Fibroblast of skin of scalp (primary cell): ENCODE results near the gene SLC17A8. TPM values are rescaled to one million over a fixed set of nuclear protein-coding genes. Genes with fewer than 3 reads are reported as not detected.
"Not testable (repeated sequence)": the region's sequence is repeated elsewhere in the genome, so short reads cannot be mapped to it uniquely, and the experiment has no call there.

ENCODE experiments used
- DNase-seq: peaks from one replicate; pipeline ENCODE4 v3.0.0-alpha.2; 2013
- polyA plus RNA-seq, 2 experiments: library from polyadenylated mRNA; unstranded; fragments of 120-200 nt; gene quantifications; one replicate each; pipeline ENCODE4 v1.2.1, GENCODE V29; 2013; ENCODE audit not compliant: insufficient read length in 2 of 2

SLC17A8 gene
- not detected for polyA plus RNA-seq (2013, experiment 1 of 2; ENCODE audit: insufficient read length)
- not detected for polyA plus RNA-seq (2013, experiment 2 of 2; ENCODE audit: insufficient read length)

DNA sequence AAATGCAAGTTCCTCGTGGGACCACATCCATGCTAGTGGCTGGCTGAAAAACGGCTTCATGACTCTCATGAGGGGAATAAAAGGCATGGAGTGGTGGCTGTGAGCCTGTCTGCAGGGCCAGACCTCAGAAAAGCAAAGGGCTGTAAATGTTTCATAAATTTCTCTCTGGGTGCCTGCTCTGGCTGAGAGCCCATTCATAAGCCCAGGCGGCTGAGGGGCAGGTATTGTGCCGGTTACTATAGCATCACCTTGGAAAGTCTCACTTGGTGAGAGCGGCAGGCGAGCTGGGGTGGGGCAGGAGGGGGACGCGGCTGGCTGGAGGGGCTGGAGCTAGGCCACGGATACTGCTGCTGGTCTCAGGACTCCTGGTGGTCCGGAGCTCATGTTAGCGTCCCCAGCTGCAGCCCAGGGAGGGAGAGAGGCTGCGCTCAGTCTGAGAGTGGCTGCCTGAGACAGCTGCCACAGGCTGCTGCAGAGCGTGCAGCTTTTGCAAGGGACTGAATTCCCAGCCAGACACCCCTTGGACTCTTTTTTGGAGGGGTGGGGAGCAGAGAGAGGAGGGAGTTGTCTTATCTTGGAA, at the start of gene SLC17A8:
SLC17A8 (plus strand) TSS at position 431 of the 580 bp plus-strand sequence. CDS start 318 bp downstream, outside the sequence.
- DNase-seq: no peak

DNA sequence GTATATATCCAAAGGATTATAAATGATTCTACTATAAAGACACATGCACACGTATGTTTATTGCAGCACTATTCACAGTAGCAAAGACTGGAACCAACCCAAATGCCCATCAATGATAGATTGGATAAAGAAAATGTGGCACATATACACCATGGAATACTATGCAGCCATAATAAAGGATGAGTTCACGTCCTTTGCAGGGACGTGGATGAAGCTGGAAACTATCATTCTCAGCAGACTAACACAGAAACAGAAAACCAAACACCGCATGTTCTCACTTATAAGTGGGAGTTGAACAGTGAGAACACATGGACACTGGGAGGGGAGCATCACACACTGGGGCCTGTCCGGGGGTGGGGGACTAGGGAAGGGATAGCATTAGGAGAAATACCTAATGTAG, 48.7 kb upstream of the SLC17A8 start:
- DNase-seq: not testable (repeated sequence)

DNA sequence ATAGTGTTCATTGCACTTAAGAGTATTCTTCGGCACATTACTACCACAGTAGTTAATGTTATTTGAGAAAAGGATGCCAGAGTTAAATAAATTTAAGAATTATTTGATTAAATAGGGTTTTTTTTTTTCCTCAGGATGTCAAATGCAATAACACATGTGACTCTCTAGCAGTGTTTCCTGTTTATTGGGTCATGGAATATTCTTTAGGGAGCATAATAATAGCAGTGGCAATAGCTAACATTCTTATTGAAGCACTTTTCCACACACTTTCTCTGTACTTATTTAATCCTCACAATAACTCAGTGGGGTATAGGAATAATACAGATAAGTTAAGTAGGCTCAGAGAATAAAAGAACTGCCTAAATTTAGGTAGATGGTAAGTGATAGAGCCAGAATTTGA, 45.6 kb upstream of the SLC17A8 start:
- DNase-seq: no peak

DNA sequence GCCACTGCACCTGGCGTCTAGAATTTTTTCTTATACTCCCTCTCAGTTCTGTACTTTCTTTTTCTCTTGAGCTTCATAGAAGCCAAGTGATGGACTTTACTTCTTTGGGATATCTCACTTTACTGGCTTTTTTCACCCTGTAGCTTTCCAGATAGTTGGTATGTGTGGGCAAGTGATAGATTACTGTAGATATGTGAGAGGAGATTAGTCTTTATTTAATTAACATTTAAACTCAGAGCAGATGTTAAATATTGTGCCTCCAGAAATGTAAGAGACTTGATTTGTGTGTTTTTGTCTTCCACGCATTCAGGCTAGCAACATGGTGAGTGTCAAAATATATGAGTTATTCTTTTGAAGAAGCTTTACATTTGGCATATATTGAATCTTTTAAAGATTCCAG, 39.5 kb upstream of the SLC17A8 start:
- DNase-seq: no peak

DNA sequence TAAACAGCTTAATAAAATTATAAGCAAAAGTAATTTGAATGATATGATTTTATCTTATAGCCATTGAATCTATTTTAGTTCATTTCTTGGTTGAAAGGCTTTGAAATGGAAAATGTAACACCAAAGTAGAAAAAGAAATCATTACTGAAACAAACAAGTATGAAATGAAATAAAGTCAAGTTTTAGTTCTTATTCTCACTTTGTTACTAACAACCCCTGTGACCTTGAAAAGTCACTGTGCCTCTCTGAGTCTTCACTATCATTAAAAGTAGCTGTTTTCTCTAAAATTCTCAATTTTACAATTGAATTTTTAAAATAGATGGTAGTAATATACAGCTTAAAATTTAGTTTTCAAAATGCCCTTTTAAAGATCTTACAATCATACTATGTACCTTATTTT, 32.4 kb upstream of the SLC17A8 start:
- DNase-seq: no peak

DNA sequence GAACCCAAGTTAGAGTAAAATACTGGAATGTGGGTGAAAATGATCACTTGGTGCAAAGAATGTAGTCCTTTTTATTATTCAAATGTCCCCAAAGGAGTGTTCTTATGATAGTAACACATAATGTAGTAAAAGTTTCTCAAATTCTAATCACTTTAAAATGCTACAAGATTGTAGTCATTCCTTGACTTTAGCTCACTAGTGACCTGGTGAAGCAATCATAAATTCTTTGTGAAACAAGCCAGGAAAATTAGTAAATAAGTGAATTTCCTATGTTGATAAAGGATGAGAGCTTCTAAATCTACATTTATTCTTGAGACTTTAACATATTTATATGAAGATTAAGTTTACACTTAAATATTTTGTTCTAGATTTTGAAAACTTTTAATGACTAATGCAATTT, 30.7 kb upstream of the SLC17A8 start:
- DNase-seq: no peak

DNA sequence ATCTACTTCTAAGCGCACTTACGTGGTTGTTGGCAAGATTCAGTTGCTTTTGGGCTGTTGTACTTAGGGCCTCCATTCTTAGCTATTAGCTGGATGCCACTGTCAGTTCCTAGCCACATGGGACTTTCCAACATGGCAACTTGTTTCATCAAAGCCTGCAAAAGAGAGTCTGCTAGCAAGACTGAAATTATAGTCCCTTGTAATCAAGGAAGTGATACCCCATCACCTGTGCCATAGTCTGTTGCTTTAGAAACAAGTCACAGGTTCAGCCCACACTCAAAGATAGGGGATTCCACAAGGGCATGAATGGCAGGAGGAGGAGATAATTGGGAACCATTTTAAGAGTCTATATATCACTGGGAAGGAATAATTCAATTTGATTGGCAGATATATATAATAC, 27.1 kb upstream of the SLC17A8 start:
- no peak for DNase-seq

DNA sequence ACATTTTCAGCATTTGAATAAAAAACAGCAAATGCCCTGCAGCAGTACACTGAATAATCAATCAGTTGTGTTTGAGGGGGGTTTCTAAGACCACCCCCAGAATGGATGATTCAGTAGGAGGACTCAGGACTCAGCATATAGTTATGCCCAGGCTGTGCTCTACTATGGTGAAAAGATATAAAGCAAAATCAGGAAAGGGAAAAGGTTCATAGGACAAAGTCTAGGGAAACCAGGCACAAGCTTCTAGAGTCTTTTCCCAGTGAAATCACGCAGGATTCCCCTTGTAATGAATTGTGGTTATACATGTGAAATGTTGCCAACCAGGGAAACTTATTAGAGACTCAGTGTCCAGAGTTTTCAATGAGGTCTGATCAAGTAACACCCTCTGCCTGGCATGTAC, 25.0 kb upstream of the SLC17A8 start:
- no peak for DNase-seq

DNA sequence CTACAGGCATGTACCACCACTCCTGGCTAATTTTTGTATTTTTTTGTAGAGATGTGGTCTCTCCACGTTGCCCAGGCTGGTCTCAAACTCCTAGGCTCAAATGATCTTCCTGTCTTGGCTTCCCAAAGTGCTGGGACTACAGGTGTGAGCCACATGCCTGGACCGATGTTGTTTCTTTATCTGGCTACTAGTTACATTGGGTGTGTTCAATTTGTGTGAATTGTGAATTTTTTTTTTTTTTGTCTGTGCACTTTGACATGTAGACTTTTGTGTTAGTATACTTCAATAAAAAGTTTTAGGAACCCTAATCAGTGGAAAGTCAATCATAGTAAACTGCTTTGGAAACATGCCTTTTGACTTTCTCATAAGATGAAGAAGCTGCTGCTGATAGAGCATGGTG, 24.0 kb upstream of the SLC17A8 start:
- no peak for DNase-seq

DNA sequence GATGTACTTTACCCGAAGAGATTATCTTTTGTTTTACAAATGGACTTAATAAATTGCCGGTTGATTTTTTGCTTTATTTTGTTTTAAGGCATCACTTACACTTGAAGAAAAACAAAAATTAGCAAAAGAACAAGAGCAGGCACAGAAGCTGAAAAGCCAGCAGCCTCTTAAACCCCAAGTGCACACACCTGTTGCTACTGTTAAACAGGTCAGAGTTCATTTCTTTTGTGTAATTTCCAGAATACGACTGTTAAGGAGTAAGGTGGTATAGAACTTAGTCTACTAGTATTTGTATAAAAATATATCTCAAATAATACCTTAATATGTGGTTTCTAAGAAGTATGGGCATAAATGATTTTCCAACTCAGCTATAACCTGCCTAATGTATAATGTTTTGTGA, 19.6 kb upstream of the SLC17A8 start:
- no peak for DNase-seq

DNA sequence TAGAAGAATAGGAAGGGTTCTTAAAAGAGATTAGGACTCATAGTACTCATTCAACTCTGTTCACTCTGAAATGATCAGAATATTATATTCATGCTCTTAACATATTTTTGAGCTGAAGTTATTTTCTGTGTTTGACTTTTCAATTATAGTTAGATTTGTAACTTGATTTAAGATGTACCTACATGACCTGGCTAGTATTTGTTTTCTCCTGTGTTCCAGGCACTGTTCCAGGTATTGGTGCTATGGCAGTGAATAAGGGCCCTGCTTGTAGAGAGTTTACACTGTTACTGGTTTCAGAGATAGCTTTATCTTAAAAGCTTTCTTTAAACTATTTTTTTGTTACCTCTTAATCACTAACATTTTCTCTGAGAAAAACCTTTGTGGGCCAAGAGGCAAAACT, 19.1 kb upstream of the SLC17A8 start:
- DNase-seq: no peak

DNA sequence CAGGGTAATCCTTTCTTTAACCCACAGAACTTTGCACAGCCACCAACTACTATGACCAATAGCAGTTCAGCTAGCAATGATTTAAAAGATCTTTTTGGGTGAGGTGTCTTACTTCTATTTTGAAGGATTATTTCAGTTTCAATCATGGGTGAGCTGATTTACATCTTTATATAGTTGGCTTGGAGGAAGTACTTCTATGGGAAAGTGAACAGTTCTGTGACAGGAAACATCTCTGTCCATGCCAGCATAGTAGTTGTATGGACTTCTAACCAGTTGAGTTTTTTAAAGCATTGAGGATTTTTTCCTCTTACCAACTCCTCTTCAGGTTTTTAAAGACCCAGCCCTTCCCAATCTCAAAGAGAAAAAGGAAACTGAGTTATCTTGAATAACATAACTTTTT, 17.8 kb upstream of the SLC17A8 start:
- DNase-seq: no peak

DNA sequence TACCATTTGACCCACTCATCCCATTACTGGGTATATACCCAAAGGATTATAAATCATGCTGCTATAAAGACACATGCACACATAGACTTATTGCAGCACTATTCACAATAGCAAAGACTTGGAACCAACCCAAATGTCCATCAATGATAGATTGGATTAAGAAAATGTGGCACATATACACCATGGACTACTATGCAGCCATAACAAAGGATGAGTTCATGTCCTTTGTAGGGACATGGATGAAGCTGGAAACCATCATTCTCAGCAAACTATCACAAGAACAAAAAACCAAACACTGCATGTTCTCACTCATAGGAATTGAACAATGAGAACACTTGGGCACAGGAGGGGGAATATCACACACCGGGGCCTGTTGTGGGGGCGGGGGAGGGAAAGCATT, 14.0 kb upstream of the SLC17A8 start:
- DNase-seq: not testable (repeated sequence)

DNA sequence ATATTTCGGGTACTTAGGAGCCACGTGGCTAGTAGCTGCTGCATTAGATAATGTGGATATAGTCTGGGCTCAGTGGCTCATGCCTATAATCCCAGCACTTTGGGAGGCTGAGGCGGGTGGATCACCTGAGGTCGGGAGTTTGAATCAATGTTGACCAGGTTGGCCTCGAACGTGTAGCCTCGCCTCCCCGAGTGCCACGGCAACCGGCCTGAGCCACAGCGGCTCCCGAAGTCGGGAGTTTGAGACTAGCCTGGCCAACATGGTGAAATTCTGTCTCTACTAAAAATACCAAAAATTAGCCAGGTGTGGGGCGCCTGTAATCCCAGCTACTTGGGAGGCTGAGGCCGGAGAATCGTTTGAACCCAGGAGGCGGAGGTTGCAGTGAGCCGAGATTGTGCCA, 12.5 kb upstream of the SLC17A8 start:
- DNase-seq: not testable (repeated sequence)

DNA sequence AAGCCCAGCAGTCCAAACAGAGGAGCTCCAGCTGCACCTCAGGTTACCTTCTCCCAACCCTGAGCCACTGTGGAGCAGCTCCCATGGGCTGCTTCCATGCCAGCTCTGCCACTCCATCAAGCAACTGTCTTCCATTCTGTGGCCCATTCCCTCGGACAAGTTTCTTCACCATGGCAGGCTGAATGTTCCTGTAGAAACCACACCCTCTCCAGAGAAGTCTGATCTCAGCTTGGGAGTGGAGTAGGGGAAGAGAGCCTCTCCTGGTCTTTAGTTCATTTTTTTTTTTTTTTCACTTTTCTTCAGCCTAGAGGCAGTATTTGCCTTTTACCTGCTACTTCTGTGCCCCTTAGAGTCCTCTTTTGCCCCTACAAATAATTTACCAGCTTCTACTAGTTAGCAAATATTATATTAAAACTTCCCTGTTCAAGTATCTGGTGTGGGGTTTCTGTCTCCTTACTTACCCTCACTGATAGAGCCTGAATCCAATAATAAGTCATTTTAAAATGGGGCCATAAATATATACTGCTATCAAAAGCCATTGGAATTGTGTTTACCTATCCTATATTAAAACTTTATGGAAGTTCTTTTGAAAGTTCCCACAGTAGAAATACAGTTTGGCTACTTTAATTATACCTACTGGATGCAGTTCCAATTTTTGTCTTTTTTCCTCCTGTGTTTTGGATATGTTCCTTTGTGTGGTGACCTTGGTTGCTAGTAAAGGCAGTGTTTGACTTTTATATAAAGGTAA, 11.7 kb upstream of the SLC17A8 start:
- no peak for DNase-seq

DNA sequence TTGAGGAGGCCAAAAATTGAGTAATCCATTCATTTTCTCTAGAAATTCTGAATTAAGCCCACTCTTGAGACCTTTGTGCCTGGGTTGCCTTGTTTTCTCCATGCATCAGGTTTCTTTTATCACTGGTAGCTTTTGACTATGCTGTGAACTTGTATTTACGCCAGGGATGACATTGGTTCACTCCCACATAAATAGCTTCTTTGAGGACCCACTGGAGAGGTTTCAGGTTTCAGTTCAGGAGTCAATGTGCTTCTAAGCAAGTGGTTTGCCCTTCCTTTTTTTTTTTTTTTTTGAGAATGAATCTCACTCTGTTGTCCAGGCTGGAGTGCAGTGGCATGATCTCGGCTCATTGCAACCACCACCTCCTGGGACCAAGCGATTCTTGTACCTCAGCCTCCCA, 10.2 kb upstream of the SLC17A8 start:
- DNase-seq: no peak

DNA sequence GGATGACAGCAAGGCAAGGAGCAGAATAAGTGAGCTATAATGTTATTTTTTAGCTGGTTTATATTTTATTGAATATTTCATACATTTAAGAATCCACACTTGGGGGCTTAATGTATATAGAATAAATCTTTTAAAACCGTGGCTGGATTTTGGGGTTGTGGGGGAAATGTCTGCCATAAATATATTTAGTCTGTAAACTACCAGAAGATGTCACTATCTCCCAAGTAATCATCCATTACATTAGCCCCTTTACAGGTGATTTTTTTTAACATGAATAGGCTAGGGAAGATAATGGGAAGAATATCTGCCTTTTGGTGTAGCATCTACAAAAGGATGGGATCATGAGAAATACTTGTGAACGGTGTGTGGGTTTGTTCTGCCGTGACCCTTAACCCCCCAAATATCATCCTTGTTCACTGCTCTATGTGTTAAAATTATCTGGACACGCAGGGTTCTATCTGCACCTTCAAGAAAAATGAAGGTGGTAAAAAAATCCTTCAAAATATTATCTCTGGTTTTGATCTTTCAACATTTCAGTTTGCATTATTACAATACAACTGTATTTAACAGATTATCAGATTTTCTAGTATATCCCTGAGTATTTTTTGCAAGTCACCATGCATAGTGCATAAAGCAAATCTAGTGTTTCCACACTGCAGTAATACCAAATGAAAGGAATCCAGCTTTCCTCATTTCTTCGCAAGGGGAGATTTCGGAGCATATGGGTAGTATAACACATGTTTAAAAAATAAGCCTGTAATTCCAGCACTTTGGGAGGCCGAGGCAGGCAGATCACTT, 8.0 kb upstream of the SLC17A8 start:
- DNase-seq: peak; percentile 22

DNA sequence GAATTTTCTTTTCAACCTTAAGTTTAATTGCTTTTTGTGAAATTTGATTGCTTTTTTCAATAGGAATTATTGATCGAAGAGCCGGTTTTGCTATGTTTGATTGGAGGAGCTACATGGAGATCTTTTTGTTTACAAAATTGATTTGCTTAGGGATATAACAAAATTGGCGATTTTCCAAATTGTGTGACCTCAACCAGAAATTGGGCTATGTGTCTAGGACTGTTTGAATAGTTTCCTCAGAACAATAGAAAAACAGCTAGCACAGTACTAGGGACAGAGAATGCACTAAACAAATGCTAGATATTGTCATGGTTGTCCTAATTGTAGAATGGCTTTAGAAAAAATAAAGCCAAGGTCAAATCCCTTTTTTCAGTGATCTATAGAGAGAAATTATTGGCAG, 2.4 kb downstream of the SLC17A8 start:
- DNase-seq: no peak

DNA sequence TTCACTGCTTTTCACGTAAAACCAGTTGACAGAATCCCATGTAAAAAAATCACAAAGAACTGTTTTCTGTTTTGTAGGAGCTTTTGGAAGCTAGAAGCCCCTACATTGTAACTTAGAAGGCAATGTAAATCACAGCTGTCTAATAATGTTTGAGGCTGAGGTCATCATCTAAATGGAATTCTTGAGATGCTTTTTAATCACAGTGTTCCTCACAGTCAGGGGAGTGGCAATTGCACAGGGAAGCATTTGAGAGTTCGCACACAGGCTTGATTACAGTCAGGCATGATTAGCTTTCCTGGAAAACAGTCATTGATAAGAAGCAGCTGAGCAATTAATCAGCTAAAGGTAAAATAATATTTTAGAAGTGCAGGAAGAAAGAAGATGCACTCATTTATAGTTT, 2.9 kb downstream of the SLC17A8 start:
- DNase-seq: peak; percentile 23

DNA sequence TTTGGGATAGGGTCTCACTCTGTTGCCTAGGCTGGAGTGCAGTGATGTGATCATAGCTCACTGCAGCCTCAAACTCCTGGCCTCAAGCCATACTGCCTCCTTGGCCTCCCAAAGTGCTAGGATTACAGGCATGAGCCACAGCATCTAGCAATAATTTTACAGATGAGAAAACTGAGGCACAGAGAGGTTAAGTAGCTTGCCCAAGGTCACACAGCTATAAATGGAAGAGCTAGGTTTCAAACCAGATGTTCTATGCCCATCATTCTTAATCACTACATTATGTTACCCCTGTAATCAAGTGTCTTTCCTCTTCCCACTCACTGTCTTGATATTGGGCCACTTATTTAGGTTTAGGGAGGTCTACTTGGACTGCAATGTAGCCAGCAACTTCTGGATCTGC, 3.6 kb downstream of the SLC17A8 start:
- DNase-seq: no peak

DNA sequence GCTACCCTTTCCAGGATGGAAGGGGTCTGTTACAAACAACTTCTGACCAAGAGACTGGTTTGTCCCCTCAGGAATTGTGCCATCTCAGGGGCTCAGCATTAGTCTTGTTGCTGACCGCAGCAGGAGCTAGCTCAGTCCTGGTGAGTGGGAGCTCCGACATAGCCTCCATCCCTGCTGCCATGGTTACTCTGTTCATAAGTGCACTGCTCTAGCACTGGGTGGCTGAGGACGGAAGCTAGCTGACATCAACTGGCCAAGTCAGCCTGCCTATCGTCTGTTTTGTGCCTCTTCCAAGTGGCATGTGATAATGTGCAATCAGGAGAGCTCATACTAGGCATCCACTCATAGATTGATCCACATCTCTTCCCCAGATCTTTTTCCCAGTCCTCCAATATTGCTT, 7.5 kb downstream of the SLC17A8 start:
- DNase-seq: no peak

DNA sequence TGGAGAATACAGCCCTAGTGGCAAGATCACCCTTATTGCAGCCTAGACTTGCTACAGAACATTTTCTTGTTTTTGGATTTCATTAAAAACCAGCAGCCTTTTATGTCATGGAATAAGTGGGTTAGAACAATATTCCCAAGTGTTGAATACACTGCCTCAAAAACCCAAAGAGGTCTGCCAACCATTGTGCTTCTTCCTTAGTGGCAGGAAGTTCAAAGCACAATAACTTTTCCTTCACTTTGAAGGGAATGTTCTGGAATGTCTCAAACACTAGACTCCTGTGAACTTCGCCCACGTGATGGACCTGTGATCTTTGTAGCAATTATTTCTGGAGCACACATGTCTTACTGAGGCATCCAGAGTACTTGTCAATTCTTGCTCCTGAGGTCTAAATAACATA, 8.5 kb downstream of the SLC17A8 start:
- no peak for DNase-seq

DNA sequence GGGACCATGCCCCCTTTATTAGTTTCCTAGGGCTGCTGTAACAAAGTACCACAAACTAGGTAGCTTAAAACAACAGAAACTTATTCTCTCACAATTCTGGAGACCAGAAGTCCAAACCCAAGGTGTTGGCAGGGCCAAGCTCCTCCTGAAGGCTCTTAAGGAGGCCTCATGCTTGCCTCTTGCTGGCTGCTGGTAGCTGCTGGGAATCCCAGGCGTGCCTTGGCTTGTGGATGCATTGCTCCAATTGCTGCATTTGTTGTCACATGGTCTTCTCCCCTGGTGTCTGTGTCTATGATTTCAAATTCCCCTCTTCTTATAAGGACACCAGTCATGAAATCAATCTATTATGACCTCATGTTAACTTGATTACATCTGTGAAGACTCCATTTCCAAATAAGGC, 11.2 kb downstream of the SLC17A8 start:
- DNase-seq: no peak

DNA sequence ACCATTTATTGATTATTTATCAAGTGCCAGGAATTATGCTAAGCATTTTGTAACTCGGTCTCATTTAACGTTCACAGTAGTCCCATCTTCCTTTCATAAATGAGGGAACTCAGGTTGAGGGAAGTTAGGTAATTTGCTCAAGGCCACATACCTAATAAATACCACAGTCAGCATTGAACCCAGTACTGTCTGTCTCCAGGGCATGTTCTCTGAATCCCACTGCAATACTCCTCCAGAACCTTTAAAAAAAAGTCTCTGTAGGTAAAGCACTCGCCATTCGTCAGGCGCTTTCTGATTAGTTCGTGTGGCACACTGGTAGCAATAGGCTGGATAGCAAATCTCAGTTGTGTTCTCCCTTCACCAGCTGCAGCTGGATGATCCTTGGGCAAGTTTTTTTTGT, 14.3 kb downstream of the SLC17A8 start:
- DNase-seq: no peak
